Fibroblast of villous mesenchyme (primary cell): Measurements from ENCODE around the gene CEP112. TPM values are rescaled to one million over a fixed set of nuclear protein-coding genes. Genes with fewer than 3 reads are reported as not detected.
"Not testable (repeated sequence)": the region's sequence is repeated elsewhere in the genome, so short reads cannot be mapped to it uniquely, and the experiment has no call there.

Source experiments
- DNase-seq: peaks from one replicate; pipeline ENCODE4 v3.0.0-alpha.2; 2010; ENCODE audit warnings: low read depth
- H3K4me3 ChIP-seq: 2 replicates; pipeline ENCODE4 v1.5.1; 2011; ENCODE audit warnings: low read depth, mild to moderate bottlenecking, low read length
- total RNA-seq: library from RNA; depleted of rRNA; stranded (reverse); fragments of >200 nt; gene quantifications from 2 replicates; pipeline ENCODE4 v1.2.3, GENCODE V29; 2012
- TF ChIP-seq, protein P1 (sequence below): IDR thresholded peaks from 2 replicates; pipeline ENCODE4 v1.5.1; 2012; ENCODE audit warnings: low read depth, mild to moderate bottlenecking, low read length; ENCODE audit not compliant: insufficient read depth

Gene CEP112
- total RNA-seq, 1 donor = 10.8 TPM

DNA sequence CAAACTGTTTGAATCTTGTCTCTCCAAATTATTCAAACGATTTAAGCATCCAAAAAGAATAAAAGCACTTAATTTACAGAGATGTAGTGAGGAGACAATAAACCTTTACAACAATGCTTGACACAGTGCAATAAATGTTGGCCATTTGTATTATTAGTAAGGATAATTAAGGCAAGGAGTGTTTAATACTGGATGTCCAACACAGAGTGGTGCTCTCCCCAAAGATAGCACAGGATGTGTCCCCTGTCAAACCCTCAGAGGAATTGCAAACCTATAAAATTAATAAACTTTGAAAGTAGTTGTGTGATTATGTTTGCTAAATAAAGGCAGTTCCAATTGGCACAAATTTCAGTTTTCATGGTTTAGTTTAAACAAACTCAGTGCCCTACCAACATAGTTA lies 377.5 kb downstream of the CEP112 start:
- no peak for DNase-seq
- no peak overlapping the region for H3K4me3 ChIP-seq
- TF ChIP-seq, protein P1, sequence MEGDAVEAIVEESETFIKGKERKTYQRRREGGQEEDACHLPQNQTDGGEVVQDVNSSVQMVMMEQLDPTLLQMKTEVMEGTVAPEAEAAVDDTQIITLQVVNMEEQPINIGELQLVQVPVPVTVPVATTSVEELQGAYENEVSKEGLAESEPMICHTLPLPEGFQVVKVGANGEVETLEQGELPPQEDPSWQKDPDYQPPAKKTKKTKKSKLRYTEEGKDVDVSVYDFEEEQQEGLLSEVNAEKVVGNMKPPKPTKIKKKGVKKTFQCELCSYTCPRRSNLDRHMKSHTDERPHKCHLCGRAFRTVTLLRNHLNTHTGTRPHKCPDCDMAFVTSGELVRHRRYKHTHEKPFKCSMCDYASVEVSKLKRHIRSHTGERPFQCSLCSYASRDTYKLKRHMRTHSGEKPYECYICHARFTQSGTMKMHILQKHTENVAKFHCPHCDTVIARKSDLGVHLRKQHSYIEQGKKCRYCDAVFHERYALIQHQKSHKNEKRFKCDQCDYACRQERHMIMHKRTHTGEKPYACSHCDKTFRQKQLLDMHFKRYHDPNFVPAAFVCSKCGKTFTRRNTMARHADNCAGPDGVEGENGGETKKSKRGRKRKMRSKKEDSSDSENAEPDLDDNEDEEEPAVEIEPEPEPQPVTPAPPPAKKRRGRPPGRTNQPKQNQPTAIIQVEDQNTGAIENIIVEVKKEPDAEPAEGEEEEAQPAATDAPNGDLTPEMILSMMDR = no peak

DNA sequence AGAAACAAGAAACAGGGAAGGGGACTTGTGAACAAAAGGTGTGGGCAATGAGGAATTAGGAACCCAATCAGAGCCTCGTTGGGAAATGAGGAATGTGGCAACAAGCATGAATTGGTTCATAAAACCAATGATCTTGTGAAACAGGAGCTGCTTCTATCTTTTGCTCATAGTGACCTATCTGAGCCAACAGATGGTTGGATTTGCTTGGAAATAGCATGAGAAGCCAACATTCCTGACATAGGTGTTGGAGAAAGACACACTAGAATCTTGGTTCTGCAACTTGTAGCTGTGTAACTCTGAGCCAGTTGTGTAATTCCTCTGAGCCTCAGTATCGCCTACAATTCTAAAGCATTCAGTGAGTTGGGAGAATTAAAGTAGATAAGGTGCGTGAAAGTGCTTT lies 378.6 kb downstream of the CEP112 start:
- H3K4me3 ChIP-seq = no peak overlapping the region
- TF ChIP-seq, protein P1 = no peak
- no peak for DNase-seq

DNA sequence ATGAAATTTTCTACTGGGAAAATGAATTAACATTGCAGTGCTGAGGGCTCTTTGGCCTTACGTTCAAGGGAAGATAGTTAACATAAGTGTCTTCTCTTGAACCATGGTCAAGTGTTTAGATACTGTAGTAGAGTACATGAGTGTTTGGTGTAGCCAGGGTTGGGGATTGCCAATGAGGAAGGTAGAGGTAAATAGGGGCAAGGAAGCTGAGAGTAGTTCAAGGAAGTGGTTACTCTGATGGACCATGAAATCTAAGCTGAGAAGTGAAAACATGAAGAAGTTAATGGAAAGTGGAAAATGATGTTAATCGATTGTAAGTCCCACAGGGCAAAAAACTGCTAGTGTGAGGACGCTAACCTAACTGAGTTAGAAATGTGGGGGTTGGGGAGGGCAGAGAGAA lies 380.9 kb downstream of the CEP112 start:
- H3K4me3 ChIP-seq = no peak overlapping the region
- no peak for DNase-seq
- TF ChIP-seq, protein P1 = no peak

DNA sequence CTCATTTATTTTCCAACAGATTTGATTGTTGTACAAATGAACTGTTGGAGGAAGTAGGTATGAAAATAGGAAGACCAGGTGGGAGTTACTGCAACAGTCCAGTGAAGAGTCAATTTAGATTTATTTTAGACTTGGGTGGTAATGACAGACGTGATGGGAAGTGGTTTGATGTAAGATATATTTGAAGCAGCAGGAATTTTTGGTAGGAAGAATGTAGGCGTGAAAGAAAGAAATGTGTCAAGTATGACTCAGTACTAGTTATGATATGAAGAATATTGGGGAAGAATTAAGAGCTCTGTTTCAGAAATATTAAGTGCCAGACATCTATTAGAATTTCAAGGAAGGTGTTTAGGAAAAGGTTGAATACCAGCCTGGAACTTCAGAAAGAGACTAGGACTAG lies 382.6 kb downstream of the CEP112 start:
- TF ChIP-seq, protein P1 = no peak
- no peak overlapping the region for H3K4me3 ChIP-seq
- DNase-seq = no peak

DNA sequence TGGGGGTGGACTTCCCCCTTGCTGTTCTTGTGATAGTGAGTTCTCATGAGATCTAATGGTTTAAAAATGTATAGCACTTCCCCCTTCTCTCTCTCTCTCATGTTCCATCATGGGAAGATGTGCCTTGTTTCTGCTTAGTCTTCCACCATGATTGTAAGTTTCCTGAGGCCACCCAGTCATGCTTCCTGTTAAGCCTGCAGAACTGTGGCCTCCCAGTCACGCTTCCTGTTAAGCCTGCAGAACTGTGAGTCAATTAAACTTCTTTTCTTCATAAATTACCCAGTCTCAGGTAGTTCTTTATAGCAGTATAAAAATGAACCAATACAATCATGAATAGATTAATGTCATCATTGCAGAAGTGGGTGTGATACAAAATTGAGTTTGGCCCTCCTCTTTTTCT lies 383.4 kb downstream of the CEP112 start:
- not testable (repeated sequence) for H3K4me3 ChIP-seq, DNase-seq

DNA sequence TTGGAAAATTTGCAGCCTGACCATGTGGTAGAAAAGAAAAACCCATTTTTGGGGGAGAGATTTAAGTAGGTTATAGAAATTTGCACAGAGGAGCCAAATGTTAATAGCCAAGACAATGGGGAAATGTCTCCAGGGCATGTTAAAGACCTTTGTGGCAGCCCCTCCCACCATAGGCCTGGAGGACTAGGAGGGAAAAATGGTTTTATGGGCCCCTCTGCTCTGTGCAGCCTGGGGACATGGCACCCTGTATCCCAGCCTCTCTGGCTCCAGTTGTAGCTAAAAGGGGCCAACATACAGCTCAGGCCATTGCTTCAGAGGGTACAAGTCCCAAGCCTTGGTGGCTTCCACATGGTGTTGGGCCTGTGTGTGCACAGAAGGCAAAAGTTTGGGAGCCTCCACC lies 384.6 kb downstream of the CEP112 start:
- TF ChIP-seq, protein P1 = no peak
- DNase-seq = no peak
- H3K4me3 ChIP-seq = no peak overlapping the region

DNA sequence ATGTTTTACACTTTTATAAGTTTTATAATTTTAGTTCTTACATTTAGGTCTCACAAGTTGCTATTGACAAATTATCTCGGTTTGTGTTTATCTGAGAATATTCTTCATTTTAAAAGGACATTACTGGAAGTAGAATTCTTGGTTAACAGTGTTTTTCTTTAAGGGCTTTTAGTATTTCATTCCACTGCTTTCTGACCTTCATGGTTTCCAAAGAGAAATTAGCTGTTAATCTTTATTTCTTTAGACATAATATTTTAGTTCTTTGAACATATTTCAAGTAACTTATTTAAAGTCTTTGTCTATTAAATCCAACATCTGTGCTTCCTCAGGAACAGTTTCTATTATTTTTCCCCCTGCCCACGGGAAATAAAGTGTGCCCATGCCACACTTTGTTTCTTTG lies 390.4 kb downstream of the CEP112 start:
- H3K4me3 ChIP-seq = no peak overlapping the region
- DNase-seq = no peak
- TF ChIP-seq, protein P1 = no peak
